Measurements from ENCODE around the gene GHR.

GRCh38 chr5:42718591-42718990 is 295.4 kb downstream of the GHR start:
- TF ChIP-seq CTCF (IDR thresholded peaks at IDR 0.05; ENCODE audit: insufficient read depth, low read depth, low read length) (no peak), EZH2 (IDR thresholded peaks at IDR 0.05; ENCODE audit: insufficient read depth, low read length) (no peak)
